Stomach (tissue), 19 donors: ENCODE data around the gene XPO6. TPM values are rescaled to one million over a fixed set of nuclear protein-coding genes. Genes with fewer than 3 reads are reported as not detected.

ENCODE experiments used
- DNase-seq, 2 donors: peaks; one replicate each; pipeline versions ENCODE4 v3.0.0 to v3.0.0-alpha.2; 2013 to 2019
- H3K27ac ChIP-seq, 5 donors: fragments of 200-600 bp in 4 of 5; sonication (generic) in 4 of 5; one replicate each; pipeline ENCODE4 v1.5.1; 2013 to 2019; ENCODE audit warnings: mild to moderate bottlenecking in 1 of 5, moderate library complexity in 1 of 5
- H3K27me3 ChIP-seq, 3 donors: fragments of 200-600 bp; sonication (generic); one replicate each; pipeline ENCODE4 v1.5.1; 2017 to 2019; ENCODE audit warnings: mixed run types in 1 of 3
- H3K36me3 ChIP-seq, 4 donors: fragments of 200-600 bp; sonication (generic); 1 replicate in 3 of 4; 2 replicates in 1 of 4; pipeline ENCODE4 v1.5.1; 2016 to 2019
- H3K4me1 ChIP-seq, 4 donors: fragments of 200-600 bp; sonication (generic); one replicate each; pipeline ENCODE4 v1.5.1; 2016 to 2019
- H3K4me3 ChIP-seq, 4 donors: fragments of 200-600 bp; sonication (generic) in 3 of 4; one replicate each; pipeline ENCODE4 v1.5.1; 2016 to 2019; ENCODE audit warnings: mild to moderate bottlenecking in 1 of 4
- H3K9me3 ChIP-seq, 4 donors: fragments of 200-600 bp; sonication (generic); one replicate each; pipeline ENCODE4 v1.5.1; 2016 to 2019
- EP300 ChIP-seq: sonication (generic); formaldehyde crosslinking; IDR thresholded peaks from one replicate; pipeline ENCODE4 v1.6.1; 2017; ENCODE audit warnings: antibody characterized with exemption
- POLR2A ChIP-seq, 4 donors: fragments of 450-650 bp; IDR thresholded peaks; one replicate each; pipeline ENCODE4 v1.6.1; 2016; ENCODE audit warnings: antibody characterized with exemption in 4 of 4, control low read depth in 2 of 4, mild to moderate bottlenecking in 1 of 4, moderate library complexity in 1 of 4
- POLR2AphosphoS5 ChIP-seq, 3 donors: sonication (generic); formaldehyde crosslinking; IDR thresholded peaks; one replicate each; pipeline ENCODE4 v1.6.1; 2016; ENCODE audit warnings: antibody characterized with exemption in 3 of 3
- WGBS, 5 donors: extraction: QIAGEN DNeasy Blood & Tissue Kit in 3 of 5; methylation state at CpG; one replicate each; pipeline versions ENCODE4 v1.1.5 to v1.1.7; 2013 to 2018; 5-methylcytosine and 5-hydroxymethylcytosine counted together
- intact Hi-C: fragments of 100-400 bp; cut with DNase I; formaldehyde crosslinking; loops from one replicate; pipeline ENCODE4 v1.15.1; 2023; ENCODE audit warnings: low total_unique reads
- long read RNA-seq, 10 donors: transcript quantifications; one replicate each; lab custom pipeline, GENCODE V29; 2026
- polyA plus RNA-seq, 3 donors: library from polyadenylated mRNA; stranded (reverse); fragments of 200-250 nt; gene quantifications; one replicate each; pipeline ENCODE4 v1.2.3, GENCODE V29; 2013
- total RNA-seq, 5 donors: library from RNA; depleted of rRNA; stranded (reverse); fragments of >200 nt; gene quantifications; one replicate each; pipeline versions ENCODE4 v1.1.0 to v1.2.3, GENCODE V29; 2014 to 2016
- TF ChIP-seq, protein P1 (sequence below), 7 experiments: fragments of 450-650 bp in 4 of 7; fragments of 200-600 bp in 3 of 7; sonication (generic) in 3 of 7; IDR thresholded peaks; one replicate each; pipeline ENCODE4 v1.5.1; 2016 to 2019; ENCODE audit warnings: antibody characterized with exemption in 7 of 7, control low read depth in 2 of 7, mild to moderate bottlenecking in 1 of 7
- donor health status: healthy with polysubstance abuse.
- donor health status: Bipolar disorder and iron deficiency.
- donor health status: healthy.

Gene XPO6, protein sequence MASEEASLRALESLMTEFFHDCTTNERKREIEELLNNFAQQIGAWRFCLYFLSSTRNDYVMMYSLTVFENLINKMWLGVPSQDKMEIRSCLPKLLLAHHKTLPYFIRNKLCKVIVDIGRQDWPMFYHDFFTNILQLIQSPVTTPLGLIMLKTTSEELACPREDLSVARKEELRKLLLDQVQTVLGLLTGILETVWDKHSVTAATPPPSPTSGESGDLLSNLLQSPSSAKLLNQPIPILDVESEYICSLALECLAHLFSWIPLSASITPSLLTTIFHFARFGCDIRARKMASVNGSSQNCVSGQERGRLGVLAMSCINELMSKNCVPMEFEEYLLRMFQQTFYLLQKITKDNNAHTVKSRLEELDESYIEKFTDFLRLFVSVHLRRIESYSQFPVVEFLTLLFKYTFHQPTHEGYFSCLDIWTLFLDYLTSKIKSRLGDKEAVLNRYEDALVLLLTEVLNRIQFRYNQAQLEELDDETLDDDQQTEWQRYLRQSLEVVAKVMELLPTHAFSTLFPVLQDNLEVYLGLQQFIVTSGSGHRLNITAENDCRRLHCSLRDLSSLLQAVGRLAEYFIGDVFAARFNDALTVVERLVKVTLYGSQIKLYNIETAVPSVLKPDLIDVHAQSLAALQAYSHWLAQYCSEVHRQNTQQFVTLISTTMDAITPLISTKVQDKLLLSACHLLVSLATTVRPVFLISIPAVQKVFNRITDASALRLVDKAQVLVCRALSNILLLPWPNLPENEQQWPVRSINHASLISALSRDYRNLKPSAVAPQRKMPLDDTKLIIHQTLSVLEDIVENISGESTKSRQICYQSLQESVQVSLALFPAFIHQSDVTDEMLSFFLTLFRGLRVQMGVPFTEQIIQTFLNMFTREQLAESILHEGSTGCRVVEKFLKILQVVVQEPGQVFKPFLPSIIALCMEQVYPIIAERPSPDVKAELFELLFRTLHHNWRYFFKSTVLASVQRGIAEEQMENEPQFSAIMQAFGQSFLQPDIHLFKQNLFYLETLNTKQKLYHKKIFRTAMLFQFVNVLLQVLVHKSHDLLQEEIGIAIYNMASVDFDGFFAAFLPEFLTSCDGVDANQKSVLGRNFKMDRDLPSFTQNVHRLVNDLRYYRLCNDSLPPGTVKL
- total RNA-seq = 100 to 1,000 TPM in 4 of 5 donors, 10 to 100 TPM in 1; 46.7 to 241 (median 112) TPM
- polyA plus RNA-seq = 10 to 100 TPM; 37.2 to 61.3 (median 39.0) TPM
- long read RNA-seq, donor 1 = 0 reads
- long read RNA-seq, donor 2, full-length matches to known transcripts = 1 of 6 reads
- long read RNA-seq, donor 2, partial matches to known transcripts = 5 of 6 reads
- long read RNA-seq, donor 2, other reads (novel, unspliced or antisense) = 0 of 6 reads
- long read RNA-seq, donor 3, full-length matches to known transcripts = 1 of 7 reads
- long read RNA-seq, donor 3, partial matches to known transcripts = 6 of 7 reads
- long read RNA-seq, donor 3, other reads (novel, unspliced or antisense) = 0 of 7 reads
- long read RNA-seq, donor 4 = 0 reads
- long read RNA-seq, donor 5, full-length matches to known transcripts = 2 of 8 reads
- long read RNA-seq, donor 5, partial matches to known transcripts = 6 of 8 reads
- long read RNA-seq, donor 5, other reads (novel, unspliced or antisense) = 0 of 8 reads
- long read RNA-seq, donor 6, full-length matches to known transcripts = 7 of 23 reads
- long read RNA-seq, donor 6, partial matches to known transcripts = 16 of 23 reads
- long read RNA-seq, donor 6, other reads (novel, unspliced or antisense) = 0 of 23 reads
- long read RNA-seq, donor 7, partial matches to known transcripts = 5 of 5 reads
- long read RNA-seq, donor 7, other reads (novel, unspliced or antisense) = 0 of 5 reads
- long read RNA-seq, donor 8, full-length matches to known transcripts = 1 of 7 reads
- long read RNA-seq, donor 8, partial matches to known transcripts = 6 of 7 reads
- long read RNA-seq, donor 8, other reads (novel, unspliced or antisense) = 0 of 7 reads
- long read RNA-seq, donor 9, partial matches to known transcripts = 28 of 28 reads
- long read RNA-seq, donor 9, other reads (novel, unspliced or antisense) = 0 of 28 reads
- long read RNA-seq, donor 10, full-length matches to known transcripts = 1 of 1 reads
- long read RNA-seq, donor 10, partial matches to known transcripts = 0 of 1 reads
- long read RNA-seq, donor 10, other reads (novel, unspliced or antisense) = 0 of 1 reads

DNA sequence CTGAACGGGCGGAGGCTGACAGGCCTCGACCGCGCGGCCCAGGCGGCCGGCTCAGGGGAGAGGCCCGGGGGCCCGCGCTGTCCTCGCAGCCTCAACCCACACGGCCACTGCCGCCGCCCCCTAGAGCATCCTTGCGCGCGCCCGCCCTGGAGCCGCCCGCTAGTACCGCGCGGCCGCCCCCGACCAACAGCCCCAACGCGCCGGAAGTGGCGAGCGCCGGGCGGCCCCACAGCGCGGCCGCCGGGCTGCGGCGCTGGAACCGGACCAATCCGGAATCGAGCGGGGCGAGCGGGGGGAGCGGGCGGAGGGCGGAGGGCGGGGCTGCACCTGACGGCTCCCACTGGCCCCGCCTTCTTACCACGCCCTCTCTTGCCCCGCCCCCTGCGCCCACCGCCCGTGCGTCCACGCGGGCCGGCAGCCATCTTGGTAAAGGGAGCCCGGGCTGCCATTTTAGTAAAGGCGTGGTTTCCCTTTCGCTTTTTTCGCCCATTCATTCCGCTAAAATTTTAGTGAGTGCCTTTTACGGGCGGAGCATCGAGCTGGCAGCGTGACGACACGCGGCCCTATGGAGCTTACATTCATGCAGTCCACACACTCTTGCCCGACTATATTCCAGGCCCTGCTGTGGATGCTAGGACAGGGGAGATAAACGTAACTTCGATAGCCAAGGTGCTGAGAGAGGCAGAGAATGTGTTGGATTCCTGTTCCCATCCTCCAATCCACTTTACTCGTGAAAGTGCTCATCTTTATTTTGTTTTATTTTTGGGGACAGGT is at the start of gene XPO6:
XPO6 (minus strand) TSS at position 208 of the 774 bp plus-strand sequence. CDS start 597 bp downstream, outside the sequence.
- no peak for TF ChIP-seq EP300
- peak; percentile 55 to 83 (median 64) for TF ChIP-seq POLR2AphosphoS5 (IDR thresholded peaks at IDR 0.05)
- intact Hi-C loops = no loop called here
- Histone ChIP-seq H3K4me3 (peak within 1 kb of the TSS; percentile 88 to 93 (median 91)), H3K36me3 (peaks cover 0 to 28% (median 15%) of the 10 kb centered on the region in 4 donors), H3K27me3 (no peaks in the 10 kb centered on the region), H3K9me3 (no peaks in the 10 kb centered on the region), H3K27ac (peak within 1 kb of the TSS; percentile 79 to 95 (median 88)), H3K4me1 (peaks cover 13 to 47% (median 31%) of the 10 kb centered on the region in 4 donors)
- WGBS, 5 donors = 3 to 6% (median 4%) methylated on average over 27 to 76 of the region's 76 CpGs
- DNase-seq = peak; percentile 98 to 99

DNA sequence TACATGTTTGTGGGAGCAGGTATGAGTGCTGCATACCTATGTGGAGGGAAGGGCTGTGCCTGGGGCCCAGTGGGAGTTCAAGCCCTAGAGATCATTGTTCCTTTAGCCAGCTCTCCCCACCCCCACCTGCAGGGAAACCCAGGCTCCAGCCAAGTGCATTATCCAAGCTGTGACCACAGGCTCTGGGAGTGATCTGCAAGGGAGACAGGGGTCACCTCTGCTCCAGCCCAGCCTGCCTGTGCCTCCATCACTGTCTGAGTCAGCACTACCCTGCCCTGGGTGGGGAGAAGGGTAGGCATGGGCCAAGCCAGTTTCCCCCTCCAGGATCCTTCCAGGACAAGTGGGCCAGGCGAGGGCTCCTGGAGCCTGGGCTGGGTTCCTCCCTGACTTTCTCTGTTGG is 48.4 kb upstream of the XPO6 start:
- WGBS, 5 donors = 71 to 100% (median 92%) methylated on average over 1 of the region's 1 CpG
- H3K4me3 ChIP-seq = no peak overlapping the region
- TF ChIP-seq EP300 (no peak), POLR2AphosphoS5 (IDR thresholded peaks at IDR 0.05) (no peak)
- peaks cover 8 to 14% (median 11%) of the 10 kb centered on the region in 4 donors for H3K4me1 ChIP-seq
- H3K27me3 ChIP-seq = peaks cover 0 to 49% (median 21%) of the 10 kb centered on the region in 3 donors
- intact Hi-C loops = no loop called here
- H3K36me3 ChIP-seq = no peaks in the 10 kb centered on the region
- no peak overlapping the region for H3K27ac ChIP-seq
- peaks cover 0 to 8% (median 0%) of the 10 kb centered on the region in 4 donors for H3K9me3 ChIP-seq
- no peak for DNase-seq

DNA sequence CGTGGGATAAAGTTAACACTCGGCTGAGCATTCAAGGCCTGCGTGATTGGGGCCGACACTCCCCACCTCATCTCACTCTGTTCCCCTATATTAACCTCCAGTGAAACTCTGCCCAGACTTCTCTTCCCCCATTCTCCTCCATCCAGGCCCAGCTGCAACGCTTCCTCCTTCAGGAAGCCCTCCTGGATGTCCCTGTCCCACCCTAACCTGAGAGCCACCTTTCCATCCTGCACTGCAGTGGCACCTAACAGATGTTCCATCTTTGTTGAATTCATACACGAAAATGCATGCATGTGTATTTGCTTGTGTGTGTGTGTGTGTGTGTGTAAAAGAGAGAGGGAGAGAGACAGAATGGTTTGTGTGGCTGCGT is 48.0 kb upstream of the XPO6 start:
- 75 to 83% (median 80%) methylated on average over 7 of the region's 7 CpGs for WGBS, 5 donors
- Histone ChIP-seq H3K9me3 (peaks cover 0 to 8% (median 0%) of the 10 kb centered on the region in 4 donors), H3K27ac (no peak overlapping the region), H3K27me3 (peaks cover 0 to 45% (median 21%) of the 10 kb centered on the region in 3 donors), H3K4me1 (peaks cover 8 to 14% (median 11%) of the 10 kb centered on the region in 4 donors), H3K4me3 (no peak overlapping the region), H3K36me3 (no peaks in the 10 kb centered on the region)
- intact Hi-C loops = no loop called here
- no peak for DNase-seq
- TF ChIP-seq POLR2AphosphoS5 (IDR thresholded peaks at IDR 0.05) (no peak), EP300 (no peak), POLR2A (IDR thresholded peaks at IDR 0.05) (no peak)
- TF ChIP-seq, protein P1, sequence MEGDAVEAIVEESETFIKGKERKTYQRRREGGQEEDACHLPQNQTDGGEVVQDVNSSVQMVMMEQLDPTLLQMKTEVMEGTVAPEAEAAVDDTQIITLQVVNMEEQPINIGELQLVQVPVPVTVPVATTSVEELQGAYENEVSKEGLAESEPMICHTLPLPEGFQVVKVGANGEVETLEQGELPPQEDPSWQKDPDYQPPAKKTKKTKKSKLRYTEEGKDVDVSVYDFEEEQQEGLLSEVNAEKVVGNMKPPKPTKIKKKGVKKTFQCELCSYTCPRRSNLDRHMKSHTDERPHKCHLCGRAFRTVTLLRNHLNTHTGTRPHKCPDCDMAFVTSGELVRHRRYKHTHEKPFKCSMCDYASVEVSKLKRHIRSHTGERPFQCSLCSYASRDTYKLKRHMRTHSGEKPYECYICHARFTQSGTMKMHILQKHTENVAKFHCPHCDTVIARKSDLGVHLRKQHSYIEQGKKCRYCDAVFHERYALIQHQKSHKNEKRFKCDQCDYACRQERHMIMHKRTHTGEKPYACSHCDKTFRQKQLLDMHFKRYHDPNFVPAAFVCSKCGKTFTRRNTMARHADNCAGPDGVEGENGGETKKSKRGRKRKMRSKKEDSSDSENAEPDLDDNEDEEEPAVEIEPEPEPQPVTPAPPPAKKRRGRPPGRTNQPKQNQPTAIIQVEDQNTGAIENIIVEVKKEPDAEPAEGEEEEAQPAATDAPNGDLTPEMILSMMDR (IDR thresholded peaks at IDR 0.05) = no peak
